NCI-H1092 treated with DMSO at 0.1 percent for 48 hours (cell line): ENCODE results near the gene RBM4.
"Not testable (repeated sequence)": the region's sequence is repeated elsewhere in the genome, so short reads cannot be mapped to it uniquely, and the experiment has no call there.

Experiments
- DNase-seq: peaks from one replicate; lab custom pipeline; 2025; lab: John Stamatoyannopoulos, UW

The RBM4 gene

GRCh38 chr11:66617155-66617834, 21.2 kb upstream of the RBM4 start:
- no peak for DNase-seq

DNA sequence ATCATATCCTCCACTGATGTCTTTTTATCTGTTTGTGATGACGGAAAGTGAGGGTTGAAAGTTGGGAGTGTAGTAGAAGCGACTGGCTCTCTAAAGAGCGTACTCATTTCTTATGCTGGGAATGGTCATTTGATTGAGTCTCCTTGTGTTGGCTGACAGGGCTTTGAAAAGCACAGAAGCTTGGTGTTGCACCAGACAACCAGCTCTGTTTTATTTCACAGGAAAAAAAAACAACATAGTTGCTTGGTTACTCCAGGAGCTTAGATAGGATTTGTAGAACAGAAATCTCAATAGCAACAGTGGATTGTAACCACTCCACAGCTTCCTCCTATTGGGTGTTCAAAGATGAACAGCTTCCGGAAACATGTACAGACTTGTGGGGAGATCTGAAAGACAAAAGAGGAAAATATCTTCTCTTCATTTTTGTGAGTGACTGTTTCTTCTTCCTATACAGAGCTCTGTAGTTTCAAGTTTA, 19.4 kb upstream of the RBM4 start:
- DNase-seq, result no peak

- DNase-seq, result no peak
These were observed 14.1 kb upstream of the RBM4 start for GRCh38 chr11:66624450-66624849.

- DNase-seq, result no peak
These were observed 13.3 kb upstream of the RBM4 start for GRCh38 chr11:66625041-66625751.

GRCh38 chr11:66625752-66626149, 12.8 kb upstream of the RBM4 start:
- DNase-seq, result no peak

DNA sequence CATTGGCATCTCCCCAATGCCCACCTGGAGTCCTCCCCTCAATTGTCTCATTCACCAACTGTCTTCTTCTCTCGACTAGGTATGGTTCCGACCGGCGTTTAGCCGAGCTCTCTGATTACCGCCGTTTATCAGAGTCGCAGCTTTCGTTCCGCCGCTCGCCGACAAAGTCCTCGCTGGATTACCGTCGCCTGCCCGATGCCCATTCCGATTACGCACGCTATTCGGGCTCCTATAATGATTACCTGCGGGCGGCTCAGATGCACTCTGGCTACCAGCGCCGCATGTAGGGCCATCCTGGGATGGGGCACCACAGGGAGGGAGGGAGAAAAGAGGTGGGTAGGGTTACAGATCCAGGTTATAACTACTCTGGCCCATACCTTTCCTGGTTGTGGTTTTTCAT, 12.1 kb upstream of the RBM4 start:
- no peak for DNase-seq

DNA sequence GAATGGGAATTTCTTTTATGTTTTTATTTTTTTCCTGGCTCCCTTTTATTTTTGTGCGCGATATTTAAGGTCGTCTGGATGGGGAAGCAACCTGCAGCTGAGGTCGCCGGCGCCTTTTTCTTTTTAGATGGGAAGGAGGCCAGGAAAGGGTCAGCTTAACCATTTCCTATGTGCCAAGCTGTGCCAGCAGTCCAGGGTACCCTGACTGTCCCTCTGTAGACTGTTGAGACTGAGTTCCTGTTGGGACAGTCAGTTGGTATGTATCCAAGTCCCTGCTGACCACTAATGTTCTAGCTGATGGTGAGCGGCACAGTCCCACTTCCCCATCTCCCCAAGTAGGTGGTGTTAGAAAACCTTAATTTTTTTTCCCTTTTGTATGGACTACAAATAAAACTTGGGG, 11.6 kb upstream of the RBM4 start:
- DNase-seq, result no peak

DNA sequence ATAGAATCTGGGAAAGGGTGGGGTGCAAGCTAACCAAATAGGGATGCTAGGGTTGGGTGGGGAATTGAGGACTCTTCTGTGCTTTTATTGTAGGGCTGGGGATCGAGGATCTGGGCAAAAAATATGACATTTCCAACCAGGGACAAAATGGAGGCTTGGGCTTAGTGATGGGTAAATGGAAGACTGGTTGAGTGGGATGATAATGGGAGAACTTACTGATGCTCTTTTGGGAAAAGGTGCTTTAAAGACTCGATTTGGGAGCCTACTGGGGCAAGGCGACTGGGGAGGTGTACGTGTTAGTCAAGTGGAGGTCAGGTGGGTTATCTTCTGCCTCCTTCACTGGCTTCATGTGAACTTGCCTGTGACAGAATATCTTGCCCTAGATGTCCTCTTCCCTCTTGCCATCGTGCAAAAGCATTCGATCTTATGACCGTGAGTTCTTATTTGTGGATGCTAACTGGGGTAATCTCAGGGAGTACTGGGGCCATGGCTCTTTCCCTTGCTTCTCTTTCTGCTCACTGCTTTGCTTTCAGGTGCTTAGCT, 10.4 kb upstream of the RBM4 start:
- DNase-seq, result no peak

GRCh38 chr11:66629356-66629755, 9.1 kb upstream of the RBM4 start:
- DNase-seq, result no peak

DNA sequence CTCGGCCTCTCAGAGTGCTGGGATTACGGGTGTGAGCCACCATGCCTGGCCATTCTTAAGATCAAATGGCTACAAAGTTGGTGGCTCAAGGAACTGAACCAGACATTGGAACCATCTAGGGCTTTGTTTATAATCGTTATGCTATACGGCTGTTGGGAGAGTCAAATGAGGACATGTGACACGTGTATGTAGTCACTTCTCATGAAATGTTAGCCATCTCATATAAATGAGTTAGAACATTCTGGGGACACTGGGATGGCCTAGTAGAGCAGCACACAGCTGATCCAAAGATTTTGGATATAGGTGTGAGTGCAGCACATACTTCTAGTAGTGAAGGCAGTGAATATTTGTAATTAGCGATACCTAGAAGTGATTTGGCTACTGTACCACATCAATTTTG, 6.6 kb upstream of the RBM4 start:
- no peak for DNase-seq

DNA sequence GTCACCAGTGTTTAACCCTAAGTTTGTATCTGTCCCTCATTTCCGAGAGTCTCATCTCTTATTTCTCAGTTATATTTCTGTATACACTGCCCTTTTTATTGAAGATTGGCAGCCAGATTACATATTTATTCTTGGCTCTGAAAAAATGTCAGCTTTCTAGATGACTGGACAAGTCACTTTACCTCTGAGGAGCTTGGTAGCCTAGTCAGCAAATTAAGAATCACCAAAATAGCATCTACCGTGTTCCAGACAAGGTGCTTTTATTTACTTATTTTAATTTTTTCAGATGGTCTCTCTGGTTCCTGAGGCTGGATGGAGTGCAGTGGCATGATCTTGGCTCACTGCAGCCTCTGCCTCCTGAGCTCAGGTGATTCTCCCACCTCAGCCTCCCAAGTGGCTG, 5.6 kb upstream of the RBM4 start:
- DNase-seq, result no peak

DNA sequence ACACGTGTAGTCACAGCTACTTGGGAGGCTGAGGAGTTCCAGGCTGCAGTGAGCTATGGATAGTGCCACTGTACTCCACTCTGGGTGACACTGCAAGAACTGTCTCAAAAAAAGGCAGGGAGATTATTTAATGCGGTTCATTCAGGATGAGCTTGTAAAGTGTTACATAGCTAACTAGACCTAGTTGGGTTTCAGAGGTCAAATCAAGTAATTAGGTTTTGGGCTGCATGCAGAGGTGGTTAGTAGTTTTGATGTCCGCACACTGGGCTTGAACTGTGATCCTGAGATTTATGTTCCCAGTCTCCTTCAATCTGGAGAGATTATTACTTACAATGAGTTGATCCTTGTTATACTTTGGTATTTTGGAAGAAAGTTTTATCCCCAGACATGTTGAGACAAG, 2.1 kb upstream of the RBM4 start:
- no peak for DNase-seq

GRCh38 chr11:66637557-66638176, 836 bp upstream of the RBM4 start:
- DNase-seq, result no peak

GRCh38 chr11:66639066-66639813, 737 bp downstream of the RBM4 start:
- DNase-seq, result peak; percentile 53

- DNase-seq, result not testable (repeated sequence)
These were observed 1.4 kb downstream of the RBM4 start for GRCh38 chr11:66639814-66640340.

DNA sequence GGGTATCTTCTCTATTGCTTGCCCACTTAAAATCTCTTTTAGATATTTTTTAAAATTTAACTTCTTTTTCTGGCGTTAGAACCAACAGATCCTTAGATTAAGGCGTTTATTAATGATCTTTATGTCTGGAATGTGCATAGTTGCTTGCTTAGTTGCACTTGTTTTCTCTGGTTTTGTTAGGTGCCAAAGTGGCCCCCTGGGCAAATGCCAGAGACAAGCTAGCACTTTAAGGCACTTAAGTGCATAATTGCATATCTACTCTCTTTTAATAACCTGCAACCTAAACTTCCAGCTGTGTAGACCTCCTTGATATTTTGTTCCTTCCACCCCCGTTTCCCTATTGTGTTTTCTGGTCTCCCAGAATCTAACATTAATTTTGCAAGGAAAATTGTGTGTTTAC, 3.3 kb downstream of the RBM4 start:
- no peak for DNase-seq

DNA sequence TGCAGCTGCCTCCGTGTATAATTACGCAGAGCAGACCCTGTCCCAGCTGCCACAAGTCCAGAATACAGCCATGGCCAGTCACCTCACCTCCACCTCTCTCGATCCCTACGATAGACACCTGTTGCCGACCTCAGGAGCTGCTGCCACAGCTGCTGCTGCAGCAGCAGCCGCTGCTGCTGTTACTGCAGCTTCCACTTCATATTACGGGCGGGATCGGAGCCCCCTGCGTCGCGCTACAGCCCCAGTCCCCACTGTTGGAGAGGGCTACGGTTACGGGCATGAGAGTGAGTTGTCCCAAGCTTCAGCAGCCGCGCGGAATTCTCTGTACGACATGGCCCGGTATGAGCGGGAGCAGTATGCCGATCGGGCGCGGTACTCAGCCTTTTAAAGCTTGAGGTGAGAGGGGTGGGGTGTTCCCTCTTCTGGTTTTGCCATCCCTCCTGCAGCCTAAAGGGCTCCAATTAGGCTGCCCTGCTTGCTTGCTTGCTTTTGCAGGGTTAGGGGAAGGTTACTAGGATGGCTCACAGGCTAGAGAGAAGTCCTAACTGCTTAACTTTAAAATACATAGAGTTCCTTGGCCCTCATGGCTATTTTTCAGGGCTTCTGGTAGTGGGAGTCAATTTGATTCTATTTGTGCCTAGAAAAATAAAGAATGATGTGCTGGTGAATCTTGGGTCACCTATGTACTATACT, 5.4 kb downstream of the RBM4 start:
- no peak for DNase-seq

DNA sequence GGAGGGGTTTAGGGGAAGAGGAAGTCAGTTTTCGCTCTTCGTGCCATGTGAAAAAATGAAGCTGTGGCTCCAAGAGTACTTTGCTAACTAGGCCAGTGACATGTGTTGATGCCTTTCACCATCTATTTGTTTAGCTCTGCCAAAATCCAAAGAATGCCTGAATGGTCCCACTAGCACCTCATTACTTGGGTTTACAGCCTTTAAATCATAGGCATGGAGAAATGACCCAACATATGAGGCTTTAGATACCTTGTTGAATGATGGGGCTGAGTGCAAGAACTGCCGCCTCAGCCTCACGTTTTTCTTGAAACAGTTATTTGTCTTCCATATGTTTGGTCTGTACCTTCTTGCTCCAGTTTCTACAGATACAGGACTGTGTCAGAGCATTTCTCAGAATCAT, 8.3 kb downstream of the RBM4 start:
- no peak for DNase-seq

- no peak for DNase-seq
These were observed 11.4 kb downstream of the RBM4 start for GRCh38 chr11:66649903-66650302.

- no peak for DNase-seq
These were observed 12.5 kb downstream of the RBM4 start for GRCh38 chr11:66651016-66651415.

GRCh38 chr11:66652651-66653050, 14.1 kb downstream of the RBM4 start:
- no peak for DNase-seq
